GM12801 (cell line): Measurements from ENCODE around the gene GCG.

Source experiments
- TF ChIP-seq, protein P1 (sequence below): IDR thresholded peaks from one replicate; pipeline ENCODE4 v1.5.1; 2011; ENCODE audit warnings: control low read depth; ENCODE audit not compliant: insufficient read length; ENCODE audit errors: extremely low read depth

The GCG gene

DNA sequence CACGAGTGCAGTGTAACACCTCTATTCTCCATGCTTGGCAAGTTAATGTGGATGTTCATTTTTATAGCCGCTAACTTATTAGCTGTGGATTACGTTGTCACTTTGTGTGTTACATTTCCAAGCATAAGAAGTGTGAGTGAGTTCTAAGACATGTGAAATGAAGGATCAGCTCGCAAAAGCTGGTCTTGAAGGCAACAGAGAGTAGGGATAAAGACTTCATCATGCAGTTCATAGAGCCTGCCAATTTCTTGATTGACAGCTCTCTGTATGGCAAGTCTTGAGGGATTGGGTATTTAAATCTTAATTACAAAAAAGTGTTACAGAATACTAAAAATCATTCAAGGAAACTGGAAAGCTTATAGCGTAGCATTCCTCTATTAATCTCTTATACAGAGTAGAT, 52.2 kb downstream of the GCG start:
- TF ChIP-seq, protein P1, sequence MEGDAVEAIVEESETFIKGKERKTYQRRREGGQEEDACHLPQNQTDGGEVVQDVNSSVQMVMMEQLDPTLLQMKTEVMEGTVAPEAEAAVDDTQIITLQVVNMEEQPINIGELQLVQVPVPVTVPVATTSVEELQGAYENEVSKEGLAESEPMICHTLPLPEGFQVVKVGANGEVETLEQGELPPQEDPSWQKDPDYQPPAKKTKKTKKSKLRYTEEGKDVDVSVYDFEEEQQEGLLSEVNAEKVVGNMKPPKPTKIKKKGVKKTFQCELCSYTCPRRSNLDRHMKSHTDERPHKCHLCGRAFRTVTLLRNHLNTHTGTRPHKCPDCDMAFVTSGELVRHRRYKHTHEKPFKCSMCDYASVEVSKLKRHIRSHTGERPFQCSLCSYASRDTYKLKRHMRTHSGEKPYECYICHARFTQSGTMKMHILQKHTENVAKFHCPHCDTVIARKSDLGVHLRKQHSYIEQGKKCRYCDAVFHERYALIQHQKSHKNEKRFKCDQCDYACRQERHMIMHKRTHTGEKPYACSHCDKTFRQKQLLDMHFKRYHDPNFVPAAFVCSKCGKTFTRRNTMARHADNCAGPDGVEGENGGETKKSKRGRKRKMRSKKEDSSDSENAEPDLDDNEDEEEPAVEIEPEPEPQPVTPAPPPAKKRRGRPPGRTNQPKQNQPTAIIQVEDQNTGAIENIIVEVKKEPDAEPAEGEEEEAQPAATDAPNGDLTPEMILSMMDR: no peak
